T47D (cell line): ENCODE measurements around the gene LUZP1.

Source experiments
- DNase-seq, 2 experiments: peaks; one replicate each; pipeline versions ENCODE4 v3.0.0 to v3.0.0-alpha.2; 2011 to 2012; ENCODE audit warnings: low read depth in 1 of 2, low spot score in 1 of 2
- JUND ChIP-seq: IDR thresholded peaks from 2 replicates; pipeline ENCODE4 v1.6.1; 2012; ENCODE audit warnings: low read depth
- in situ Hi-C: cut with HindIII; loops from 2 replicates; pipeline ENCODE4 v1.10.0; 2016; ENCODE audit warnings: low sequenced_read_pairs, low pct_unique_long_range_greater_than_20kb

Gene LUZP1

DNA sequence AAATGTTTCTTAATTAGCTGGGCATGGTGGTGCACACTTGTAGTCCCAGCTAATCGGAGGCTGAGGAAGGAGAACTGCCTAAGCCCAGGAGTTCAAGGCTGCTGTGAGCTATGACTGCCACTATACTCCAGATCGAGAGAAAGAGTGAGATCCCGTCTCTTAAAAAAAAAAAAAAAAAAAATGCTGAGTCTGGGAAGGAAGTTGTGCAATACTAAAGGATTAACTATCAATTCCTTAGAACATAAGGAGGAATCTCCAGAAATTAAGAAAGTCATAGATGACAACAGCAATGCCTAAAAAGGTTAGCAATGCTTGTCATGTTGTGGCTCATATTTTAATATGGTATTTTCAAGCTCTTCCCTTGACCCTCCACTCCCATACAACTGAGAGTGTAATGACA lies 5.3 kb downstream of the LUZP1 start:
- no peak for TF ChIP-seq JUND
- no peak for DNase-seq
- in situ Hi-C loops, result no loop called here

GRCh38 chr1:23159963-23160877 lies 8.4 kb downstream of the LUZP1 start:
- TF ChIP-seq JUND, result no peak
- DNase-seq, result no peak
- in situ Hi-C loops, result no loop called here

- TF ChIP-seq JUND, result no peak
- DNase-seq, result no peak
- in situ Hi-C loops, result no loop called here
These were observed 11.7 kb downstream of the LUZP1 start for GRCh38 chr1:23156940-23157339.

GRCh38 chr1:23152966-23153684 lies 15.5 kb downstream of the LUZP1 start:
- no peak for TF ChIP-seq JUND
- no peak for DNase-seq
- in situ Hi-C loops, result no loop called here

GRCh38 chr1:23150742-23151141 lies 17.9 kb downstream of the LUZP1 start:
- in situ Hi-C loops, result no loop called here
- no peak for TF ChIP-seq JUND
- no peak for DNase-seq

- no peak for DNase-seq
- in situ Hi-C loops, result no loop called here
- no peak for TF ChIP-seq JUND
These were observed 18.5 kb downstream of the LUZP1 start for GRCh38 chr1:23150125-23150524.

DNA sequence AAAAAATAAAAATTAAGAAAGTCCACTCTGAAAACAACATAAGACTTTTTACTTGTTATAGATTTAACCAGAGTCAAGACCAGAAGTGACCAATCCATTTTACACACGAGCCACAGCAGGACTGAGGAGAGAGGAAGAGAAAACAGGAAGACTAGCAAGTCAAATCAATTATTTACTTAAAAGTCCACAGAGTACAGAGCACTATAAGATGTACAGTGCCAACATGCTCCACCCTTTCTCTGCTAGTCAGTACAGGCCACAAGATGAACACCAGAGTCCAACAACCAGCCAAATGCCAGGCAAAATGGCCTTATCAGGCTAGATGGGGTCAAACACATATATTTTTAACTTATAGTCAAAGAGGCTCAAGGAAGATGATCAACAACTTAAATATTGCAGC lies 19.5 kb downstream of the LUZP1 start:
- DNase-seq, result no peak
- no peak for TF ChIP-seq JUND
- in situ Hi-C loops, result no loop called here

DNA sequence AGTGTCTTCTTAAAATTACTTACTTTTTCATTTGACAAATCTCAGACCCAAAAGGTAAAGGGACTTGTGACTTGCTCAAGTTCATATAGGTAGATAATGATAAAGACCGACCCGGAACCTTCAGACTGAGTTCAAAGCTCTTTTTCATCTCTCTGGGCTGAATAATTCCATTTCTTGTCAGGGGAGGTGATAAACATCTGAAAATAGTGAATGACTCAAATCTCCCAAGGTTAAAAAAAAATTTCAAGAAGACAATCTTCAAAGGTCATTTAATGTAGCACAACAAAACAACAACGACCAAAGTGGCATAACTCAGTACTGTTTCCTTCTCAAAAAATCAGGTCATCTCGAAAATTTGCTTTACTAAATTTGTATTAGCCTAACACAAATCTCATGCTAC lies 20.6 kb downstream of the LUZP1 start:
- in situ Hi-C loops, result no loop called here
- no peak for DNase-seq
- TF ChIP-seq JUND, result no peak

- TF ChIP-seq JUND, result no peak
- in situ Hi-C loops, result no loop called here
- no peak for DNase-seq
These were observed 27.6 kb downstream of the LUZP1 start for GRCh38 chr1:23140940-23141596.

DNA sequence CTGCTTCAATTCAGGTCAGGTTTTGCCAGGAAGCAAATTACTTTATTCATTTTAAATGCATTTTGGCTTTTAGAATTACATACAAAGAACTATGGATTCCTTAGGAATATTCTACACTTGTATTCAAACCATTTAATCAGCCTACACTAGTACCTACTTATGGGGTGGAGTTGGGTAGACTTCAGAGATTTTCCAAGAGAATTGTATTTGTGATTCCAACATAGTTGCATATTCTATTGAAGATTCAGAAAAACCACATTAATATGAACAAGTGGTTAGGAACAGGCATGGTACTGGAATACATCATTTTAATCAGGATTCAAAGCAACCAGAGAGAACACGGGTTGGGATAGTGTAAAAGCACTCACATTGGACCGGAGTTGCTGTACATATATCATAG lies 33.4 kb downstream of the LUZP1 start:
- in situ Hi-C loops, result no loop called here

GRCh38 chr1:23134055-23134454 lies 34.6 kb downstream of the LUZP1 start:
- in situ Hi-C loops, result no loop called here
- no peak for TF ChIP-seq JUND

More for the DNA sequence above, 33.4 kb downstream of the LUZP1 start:
- DNase-seq, result no peak
- TF ChIP-seq JUND, result no peak

GRCh38 chr1:23133587-23133986 lies 35.1 kb downstream of the LUZP1 start:
- in situ Hi-C loops, result no loop called here
- no peak for DNase-seq
- TF ChIP-seq JUND, result no peak

More at GRCh38 chr1:23134055-23134454, 34.6 kb downstream of the LUZP1 start:
- DNase-seq, result no peak

DNA sequence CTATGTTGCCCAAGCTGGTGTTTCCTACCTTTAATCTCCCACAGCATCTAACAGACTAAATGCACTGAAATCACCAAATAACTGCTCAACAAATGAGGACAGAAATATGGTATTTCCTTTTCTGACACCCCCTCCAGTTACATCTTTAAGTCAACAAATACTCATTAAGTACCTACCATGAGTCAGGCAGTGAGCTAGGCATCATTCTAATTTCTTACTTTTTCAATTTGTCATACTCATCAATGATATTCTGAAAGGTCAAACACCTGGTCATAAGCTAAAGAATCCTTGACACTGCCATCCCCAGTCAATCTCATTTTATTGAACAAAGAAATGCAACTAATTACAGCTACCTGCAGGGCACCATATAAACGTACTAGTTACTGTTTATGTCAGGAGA lies 36.6 kb downstream of the LUZP1 start:
- no peak for DNase-seq
- in situ Hi-C loops, result no loop called here
- TF ChIP-seq JUND, result no peak
